ENCODE results near the gene HIPK2. TPM values are rescaled to one million over a fixed set of nuclear protein-coding genes. Genes with fewer than 3 reads are reported as not detected.
A peak's percentile ranks its signal among the peaks of the same experiment; 100 is the strongest.

The HIPK2 gene
- total RNA-seq, 4 donors from 2014 or later = 20.9 to 40.9 (median 26.7) TPM

GRCh38 chr7:139731802-139732470, 45.9 kb downstream of the HIPK2 start:
- H3K4me3 ChIP-seq = peak overlapping the region in 2 of 4 donors; percentile 3 to 7
- 35% methylated on average over 9 of the region's 9 CpGs for WGBS
- H3K27me3 ChIP-seq = no peaks in the 10 kb centered on the region
- H3K36me3 ChIP-seq = peaks cover 0 to 7% (median 2%) of the 10 kb centered on the region in 4 donors
- peak overlapping the region; percentile 73 to 75 (median 74) for H3K27ac ChIP-seq (replicated peaks in 1 of 4)
- no peaks in the 10 kb centered on the region for H3K9me3 ChIP-seq
- DNase-seq (ENCODE audit: extremely low spot score) = peak; percentile 94
- intact Hi-C loops (cut with DNase I) = no loop called here
- TF ChIP-seq POLR2AphosphoS5 (IDR thresholded peaks at IDR 0.05) = peak; percentile 83 to 86
- no peak for TF ChIP-seq CTCF (IDR thresholded peaks at IDR 0.05)
- peaks cover 56 to 92% (median 79%) of the 10 kb centered on the region in 4 donors for H3K4me1 ChIP-seq

- H3K9me3 ChIP-seq = no peaks in the 10 kb centered on the region
- H3K36me3 ChIP-seq = peaks cover 0 to 4% (median 2%) of the 10 kb centered on the region in 4 donors
- peak overlapping the region in 2 of 4 donors; percentile 3 to 7 for H3K4me3 ChIP-seq
- peaks cover 63 to 92% (median 79%) of the 10 kb centered on the region in 4 donors for H3K4me1 ChIP-seq
- WGBS = 55% methylated on average over 15 of the region's 15 CpGs
- TF ChIP-seq POLR2AphosphoS5 (IDR thresholded peaks at IDR 0.05) = no peak
- TF ChIP-seq CTCF (IDR thresholded peaks at IDR 0.05) = no peak
- TF ChIP-seq POLR2A (IDR thresholded peaks at IDR 0.05; ENCODE audit: low read depth) = no peak
- no peak for TF ChIP-seq EP300 (IDR thresholded peaks at IDR 0.05)
- intact Hi-C loops (cut with DNase I) = no loop called here
- H3K27ac ChIP-seq (replicated peaks in 1 of 4) = peak overlapping the region; percentile 73 to 75 (median 74)
- no peaks in the 10 kb centered on the region for H3K27me3 ChIP-seq
- no peak for DNase-seq (ENCODE audit: extremely low spot score)
These were observed 46.8 kb downstream of the HIPK2 start for GRCh38 chr7:139730746-139731612.

- Histone ChIP-seq H3K9me3 (no peaks in the 10 kb centered on the region), H3K27ac (replicated peaks in 1 of 4) (no peak overlapping the region), H3K36me3 (peaks cover 0 to 4% (median 0%) of the 10 kb centered on the region in 4 donors), H3K4me3 (no peak overlapping the region), H3K4me1 (peaks cover 53 to 85% (median 63%) of the 10 kb centered on the region in 4 donors), H3K27me3 (no peaks in the 10 kb centered on the region)
- intact Hi-C loops (cut with DNase I) = loop anchor here (10.0 kb wide), 1 partner anchor 73 kb away; no protein-coding TSS in a partner anchor
- WGBS = 100% methylated on average over 1 of the region's 1 CpG
- DNase-seq (ENCODE audit: extremely low spot score) = no peak
- TF ChIP-seq CTCF (IDR thresholded peaks at IDR 0.05) (no peak), POLR2AphosphoS5 (IDR thresholded peaks at IDR 0.05) (no peak), EP300 (IDR thresholded peaks at IDR 0.05) (no peak), POLR2A (IDR thresholded peaks at IDR 0.05; ENCODE audit: low read depth) (no peak)
These were observed 49.6 kb downstream of the HIPK2 start for GRCh38 chr7:139728203-139728602.

- peaks cover 49 to 85% (median 61%) of the 10 kb centered on the region in 4 donors for H3K4me1 ChIP-seq
- H3K36me3 ChIP-seq = peaks cover 0 to 4% (median 0%) of the 10 kb centered on the region in 4 donors
- peak overlapping the region in 1 of 4 donors; percentile 42 for H3K27ac ChIP-seq (replicated peaks in 1 of 4)
- no peak for TF ChIP-seq POLR2AphosphoS5 (IDR thresholded peaks at IDR 0.05)
- TF ChIP-seq CTCF (IDR thresholded peaks at IDR 0.05) = no peak
- no peak for TF ChIP-seq POLR2A (IDR thresholded peaks at IDR 0.05; ENCODE audit: low read depth)
- no peak for TF ChIP-seq EP300 (IDR thresholded peaks at IDR 0.05)
- 69% methylated on average over 3 of the region's 3 CpGs for WGBS
- no peaks in the 10 kb centered on the region for H3K9me3 ChIP-seq
- H3K27me3 ChIP-seq = no peaks in the 10 kb centered on the region
- H3K4me3 ChIP-seq = no peak overlapping the region
- intact Hi-C loops (cut with DNase I) = loop anchor here (10.0 kb wide), 1 partner anchor 72 kb away; no protein-coding TSS in a partner anchor
- no peak for DNase-seq (ENCODE audit: extremely low spot score)
These were observed 50.6 kb downstream of the HIPK2 start for GRCh38 chr7:139727151-139727705.
